ENCODE data around the gene PRDM16. TPM values are rescaled to one million over a fixed set of nuclear protein-coding genes. Genes with fewer than 3 reads are reported as not detected.

The PRDM16 gene
- total and polyA plus RNA-seq, 7 donors, result 0.04 to 1.2 (median 0.31) TPM

- 60 to 77% (median 75%) methylated on average over 8 to 12 of the region's 12 CpGs for WGBS, 3 donors
- Histone ChIP-seq H3K27ac (no peak overlapping the region), H3K27me3 (ENCODE audit: insufficient read depth in 3 of 3, low read length in 2 of 3) (no peaks in the 10 kb centered on the region), H3K4me3 (no peak overlapping the region), H3K9me3 (no peaks in the 10 kb centered on the region), H3K4me1 (no peaks in the 10 kb centered on the region), H3K36me3 (ENCODE audit: insufficient read depth in 1 of 2, low read depth in 1 of 2) (no peaks in the 10 kb centered on the region)
- no peak for TF ChIP-seq CTCF (IDR thresholded peaks at IDR 0.05)
- ATAC-seq, result no peak
- DNase-seq, result no peak
- intact Hi-C loops (cut with DNase I), result no loop called here
Observed at GRCh38 chr1:3403011-3403345, 334.0 kb downstream of the PRDM16 start.

GRCh38 chr1:3403388-3404231, 334.6 kb downstream of the PRDM16 start:
- no peaks in the 10 kb centered on the region for H3K4me1 ChIP-seq
- 65 to 74% (median 73%) methylated on average over 30 of the region's 30 CpGs for WGBS, 3 donors

GRCh38 chr1:3404301-3404700, 335.3 kb downstream of the PRDM16 start:
- DNase-seq, result no peak
- intact Hi-C loops (cut with DNase I), result no loop called here

More at GRCh38 chr1:3403388-3404231, 334.6 kb downstream of the PRDM16 start:
- H3K27me3 ChIP-seq (ENCODE audit: insufficient read depth in 3 of 3, low read length in 2 of 3), result no peaks in the 10 kb centered on the region
- intact Hi-C loops (cut with DNase I), result no loop called here
- H3K36me3 ChIP-seq (ENCODE audit: insufficient read depth in 1 of 2, low read depth in 1 of 2), result no peaks in the 10 kb centered on the region
- no peak overlapping the region for H3K27ac ChIP-seq
- TF ChIP-seq CTCF (IDR thresholded peaks at IDR 0.05), result no peak
- DNase-seq (no peak), ATAC-seq (no peak)
- no peaks in the 10 kb centered on the region for H3K9me3 ChIP-seq
- H3K4me3 ChIP-seq, result no peak overlapping the region

GRCh38 chr1:3404801-3405200, 335.8 kb downstream of the PRDM16 start:
- H3K4me3 ChIP-seq, result no peak overlapping the region
- no peaks in the 10 kb centered on the region for H3K9me3 ChIP-seq
- H3K4me1 ChIP-seq, result no peaks in the 10 kb centered on the region
- no peak for ATAC-seq
- H3K36me3 ChIP-seq (ENCODE audit: insufficient read depth in 1 of 2, low read depth in 1 of 2), result no peaks in the 10 kb centered on the region
- no peak for DNase-seq
- H3K27ac ChIP-seq, result no peak overlapping the region
- no peaks in the 10 kb centered on the region for H3K27me3 ChIP-seq (ENCODE audit: insufficient read depth in 3 of 3, low read length in 2 of 3)
- 91 to 93% (median 92%) methylated on average over 20 to 27 of the region's 27 CpGs for WGBS, 3 donors
- intact Hi-C loops (cut with DNase I), result no loop called here
- TF ChIP-seq CTCF (IDR thresholded peaks at IDR 0.05), result no peak

More at GRCh38 chr1:3404301-3404700, 335.3 kb downstream of the PRDM16 start:
- Histone ChIP-seq H3K4me1 (no peaks in the 10 kb centered on the region), H3K27me3 (ENCODE audit: insufficient read depth in 3 of 3, low read length in 2 of 3) (no peaks in the 10 kb centered on the region), H3K27ac (no peak overlapping the region), H3K9me3 (no peaks in the 10 kb centered on the region), H3K36me3 (ENCODE audit: insufficient read depth in 1 of 2, low read depth in 1 of 2) (no peaks in the 10 kb centered on the region), H3K4me3 (no peak overlapping the region)
- 88 to 94% (median 90%) methylated on average over 12 of the region's 12 CpGs for WGBS, 3 donors
- ATAC-seq, result no peak
- TF ChIP-seq CTCF (IDR thresholded peaks at IDR 0.05), result no peak
